Activated CD4-positive, alpha-beta T cell treated with anti-CD3 and anti-CD28 coated beads, Interleukin-2, Interleukin-4, amounts not matched to agents 100 ng/mL and 50 ng/mL, durations not matched to agents 16 hours and 8 hours (primary cell): Measurements from ENCODE around the gene ADAMTS9.
A peak's percentile ranks its signal among the peaks of the same experiment; 100 is the strongest.

Experiments
- DNase-seq: peaks from one replicate; pipeline ENCODE4 v3.0.0-alpha.2; 2020; ENCODE audit warnings: low spot score

ADAMTS9 gene

GRCh38 chr3:64617610-64618009 lies 70.2 kb downstream of the ADAMTS9 start:
- DNase-seq, result no peak

GRCh38 chr3:64616953-64617352 lies 70.8 kb downstream of the ADAMTS9 start:
- no peak for DNase-seq

GRCh38 chr3:64612916-64613526 lies 74.8 kb downstream of the ADAMTS9 start:
- DNase-seq, result no peak

- DNase-seq, result no peak
Observed at GRCh38 chr3:64612082-64612860, 75.5 kb downstream of the ADAMTS9 start.

- no peak for DNase-seq
Observed at GRCh38 chr3:64608741-64609140, 79.1 kb downstream of the ADAMTS9 start.

- no peak for DNase-seq
Observed at GRCh38 chr3:64607032-64607551, 80.7 kb downstream of the ADAMTS9 start.

GRCh38 chr3:64604313-64604712 lies 83.5 kb downstream of the ADAMTS9 start:
- DNase-seq, result no peak

- no peak for DNase-seq
Observed at GRCh38 chr3:64601824-64602223, 86.0 kb downstream of the ADAMTS9 start.

GRCh38 chr3:64600246-64600950 lies 87.4 kb downstream of the ADAMTS9 start:
- DNase-seq, result no peak

- DNase-seq, result no peak
Observed at GRCh38 chr3:64599651-64600050, 88.1 kb downstream of the ADAMTS9 start.

- DNase-seq, result no peak
Observed at GRCh38 chr3:64595253-64595694, 92.5 kb downstream of the ADAMTS9 start.

- no peak for DNase-seq
Observed at GRCh38 chr3:64594134-64594533, 93.7 kb downstream of the ADAMTS9 start.

- no peak for DNase-seq
Observed at GRCh38 chr3:64593350-64593749, 94.5 kb downstream of the ADAMTS9 start.

GRCh38 chr3:64591615-64592014 lies 96.2 kb downstream of the ADAMTS9 start:
- DNase-seq, result no peak

GRCh38 chr3:64588380-64588779 lies 99.4 kb downstream of the ADAMTS9 start:
- no peak for DNase-seq

GRCh38 chr3:64586952-64587351 lies 100.8 kb downstream of the ADAMTS9 start:
- no peak for DNase-seq

GRCh38 chr3:64584179-64584578 lies 103.6 kb downstream of the ADAMTS9 start:
- no peak for DNase-seq

GRCh38 chr3:64578797-64579196 lies 109.0 kb downstream of the ADAMTS9 start:
- DNase-seq, result no peak

GRCh38 chr3:64578062-64578770 lies 109.6 kb downstream of the ADAMTS9 start:
- no peak for DNase-seq

- no peak for DNase-seq
Observed at GRCh38 chr3:64576211-64576775, 111.5 kb downstream of the ADAMTS9 start.

- DNase-seq, result peak; percentile 4
Observed at GRCh38 chr3:64575211-64575844, 112.5 kb downstream of the ADAMTS9 start.
